Lung (tissue), 12 donors: ENCODE results near the gene CDH23. TPM values are rescaled to one million over a fixed set of nuclear protein-coding genes. Genes with fewer than 3 reads are reported as not detected.

Experiments
- ATAC-seq: fragments of 200-7000 bp; cut with Tn5 transposase; one replicate; pipeline ENCODE4 v1.9.1; 2020; ENCODE audit warnings: moderate number of reproducible peaks; ENCODE audit not compliant: insufficient read depth, low FRiP score
- DNase-seq, 3 donors: peaks; one replicate each; pipeline ENCODE4 v3.0.0-alpha.2; 2013 to 2017
- H3K27ac ChIP-seq, 2 donors: one replicate each; pipeline ENCODE4 v1.5.1; 2013; ENCODE audit warnings: mild to moderate bottlenecking in 2 of 2, moderate library complexity in 2 of 2, control low read depth in 1 of 2, inconsistent platforms in 1 of 2, low read depth in 1 of 2, low read length in 1 of 2
- H3K27me3 ChIP-seq, 3 donors: one replicate each; pipeline ENCODE4 v1.5.1; 2013; ENCODE audit warnings: low read length in 2 of 3; ENCODE audit not compliant: control insufficient read depth in 3 of 3, insufficient read depth in 3 of 3
- H3K36me3 ChIP-seq, 4 donors: one replicate each; pipeline ENCODE4 v1.5.1; 2013; ENCODE audit warnings: low read length in 4 of 4, mild to moderate bottlenecking in 1 of 4, moderate library complexity in 1 of 4; ENCODE audit not compliant: control insufficient read depth in 4 of 4, insufficient read depth in 4 of 4
- H3K4me1 ChIP-seq, 5 donors: one replicate each; pipeline ENCODE4 v1.5.1; 2013; ENCODE audit warnings: low read length in 5 of 5, mild to moderate bottlenecking in 2 of 5, moderate library complexity in 1 of 5; ENCODE audit not compliant: control insufficient read depth in 5 of 5, insufficient read depth in 5 of 5
- H3K4me3 ChIP-seq: one replicate; pipeline ENCODE4 v1.5.1; 2013; ENCODE audit warnings: mild to moderate bottlenecking, control low read depth, moderate library complexity
- H3K9ac ChIP-seq, 2 donors: one replicate each; pipeline ENCODE4 v1.5.1; 2013; ENCODE audit warnings: low read length in 2 of 2, control low read depth in 1 of 2; ENCODE audit not compliant: insufficient read depth in 1 of 2
- H3K9me3 ChIP-seq, 4 donors: one replicate each; pipeline ENCODE4 v1.5.1; 2013; ENCODE audit warnings: low read length in 3 of 4, mild to moderate bottlenecking in 1 of 4, moderate library complexity in 1 of 4; ENCODE audit not compliant: control insufficient read depth in 4 of 4, insufficient read depth in 3 of 4
- CTCF ChIP-seq: IDR thresholded peaks from 2 replicates; pipeline ENCODE4 v1.5.1; 2012; ENCODE audit warnings: mild to moderate bottlenecking; ENCODE audit errors: control extremely low read depth, extremely low read depth
- WGBS, 2 donors: extraction: QIAGEN DNeasy Blood & Tissue Kit; methylation state at CpG; one replicate each; pipeline ENCODE4 v1.1.7; 2013; 5-methylcytosine and 5-hydroxymethylcytosine counted together
- polyA plus RNA-seq, 2 donors: library from polyadenylated mRNA; stranded (reverse); fragments of 200-250 nt; gene quantifications; one replicate each; pipeline ENCODE4 v1.2.1, GENCODE V29; 2013
- total RNA-seq, 2 donors: library from RNA; depleted of rRNA in 1 of 2; stranded (reverse); fragments of >200 nt in 1 of 2; gene quantifications; one replicate each; pipeline ENCODE4 v1.2.1, GENCODE V29; 2014 to 2021
- donor health status: control.
- donor health status: control.
- donor health status: Bipolar disorder and iron deficiency.
- donor health status: healthy.
- donor health status: DM: yes; HTN: yes; CAD: no.

Gene CDH23
- total and polyA plus RNA-seq, 4 donors: 4.5 to 29.5 (median 6.0) TPM

GRCh38 chr10:71590781-71591350 lies 194.1 kb downstream of the CDH23 start:
- no peaks in the 10 kb centered on the region for H3K27me3 ChIP-seq
- no peak for DNase-seq
- H3K4me3 ChIP-seq: no peak overlapping the region
- ATAC-seq: no peak
- no peak for TF ChIP-seq CTCF
- H3K4me1 ChIP-seq: peaks cover 0 to 7% (median 0%) of the 10 kb centered on the region in 5 donors
- H3K36me3 ChIP-seq: no peaks in the 10 kb centered on the region
- 80 to 85% methylated on average over 10 of the region's 10 CpGs for WGBS, 2 donors
- no peak overlapping the region for H3K9ac ChIP-seq
- H3K9me3 ChIP-seq: no peaks in the 10 kb centered on the region
- H3K27ac ChIP-seq: no peak overlapping the region

GRCh38 chr10:71594934-71595571 lies 198.3 kb downstream of the CDH23 start:
- H3K9me3 ChIP-seq: no peaks in the 10 kb centered on the region
- no peaks in the 10 kb centered on the region for H3K36me3 ChIP-seq
- TF ChIP-seq CTCF: no peak
- H3K27ac ChIP-seq: no peak overlapping the region
- peaks cover 0 to 25% (median 12%) of the 10 kb centered on the region in 5 donors for H3K4me1 ChIP-seq
- H3K9ac ChIP-seq: no peak overlapping the region
- DNase-seq: no peak
- ATAC-seq: no peak
- 93 to 95% methylated on average over 8 of the region's 8 CpGs for WGBS, 2 donors
- no peaks in the 10 kb centered on the region for H3K27me3 ChIP-seq
- no peak overlapping the region for H3K4me3 ChIP-seq

GRCh38 chr10:71595649-71596048 lies 198.9 kb downstream of the CDH23 start:
- Histone ChIP-seq H3K9me3 (no peaks in the 10 kb centered on the region), H3K4me3 (no peak overlapping the region), H3K27ac (no peak overlapping the region), H3K4me1 (peaks cover 0 to 22% (median 12%) of the 10 kb centered on the region in 5 donors), H3K9ac (no peak overlapping the region), H3K27me3 (no peaks in the 10 kb centered on the region), H3K36me3 (no peaks in the 10 kb centered on the region)
- 92 to 93% methylated on average over 7 of the region's 7 CpGs for WGBS, 2 donors
- no peak for TF ChIP-seq CTCF
- ATAC-seq: no peak
- DNase-seq: no peak

- 93% methylated on average over 3 of the region's 3 CpGs for WGBS, 2 donors
- H3K27ac ChIP-seq: no peak overlapping the region
- TF ChIP-seq CTCF: no peak
- H3K9me3 ChIP-seq: no peaks in the 10 kb centered on the region
- H3K4me3 ChIP-seq: no peak overlapping the region
- ATAC-seq (no peak), DNase-seq (no peak)
- H3K4me1 ChIP-seq: peaks cover 0 to 22% (median 12%) of the 10 kb centered on the region in 5 donors
- no peak overlapping the region for H3K9ac ChIP-seq
- no peaks in the 10 kb centered on the region for H3K36me3 ChIP-seq
- H3K27me3 ChIP-seq: no peaks in the 10 kb centered on the region
Observed at GRCh38 chr10:71596127-71596526, 199.4 kb downstream of the CDH23 start.
